GM23338 (cell line): ENCODE measurements around the gene LILRB5. TPM values are rescaled to one million over a fixed set of nuclear protein-coding genes. Genes with fewer than 3 reads are reported as not detected.
"Not testable (repeated sequence)": the region's sequence is repeated elsewhere in the genome, so short reads cannot be mapped to it uniquely, and the experiment has no call there.

Source experiments
- ATAC-seq: fragments of 200-7000 bp; cut with Tn5 transposase; 3 replicates; pipeline ENCODE4 v1.9.1; 2020
- DNase-seq: peaks from one replicate; pipeline ENCODE4 v3.0.0-alpha.2; 2015; ENCODE audit warnings: low spot score
- H2AFZ ChIP-seq: fragments of 200-600 bp; sonication (generic); 2 replicates; pipeline ENCODE4 v1.8.0; 2016; ENCODE audit warnings: antibody characterized with exemption, mild to moderate bottlenecking, moderate library complexity
- H3F3A ChIP-seq: fragments of 200-600 bp; sonication (generic); replicated peaks from 2 replicates; pipeline ENCODE4 v1.8.0; 2017; ENCODE audit warnings: antibody characterized with exemption, mixed run types, low read depth
- H3K27ac ChIP-seq: fragments of 200-600 bp; sonication (generic); 2 replicates; pipeline ENCODE4 v1.6.1; 2016; ENCODE audit warnings: low read depth
- H3K27me3 ChIP-seq: fragments of 200-600 bp; sonication (generic); 2 replicates; pipeline ENCODE4 v1.8.0; 2016; ENCODE audit warnings: mild to moderate bottlenecking, mixed run types, moderate library complexity; ENCODE audit not compliant: insufficient read depth
- H3K36me3 ChIP-seq: fragments of 200-600 bp; sonication (generic); 2 replicates; pipeline ENCODE4 v1.8.0; 2016; ENCODE audit warnings: mild to moderate bottlenecking; ENCODE audit not compliant: insufficient read depth
- H3K4me1 ChIP-seq: fragments of 200-600 bp; sonication (generic); 2 replicates; pipeline ENCODE4 v1.8.0; 2016; ENCODE audit warnings: mild to moderate bottlenecking, moderate library complexity; ENCODE audit not compliant: insufficient read depth
- H3K4me2 ChIP-seq: fragments of 200-600 bp; sonication (generic); 2 replicates; pipeline ENCODE4 v1.7.1; 2017; ENCODE audit warnings: mixed run types
- H3K4me3 ChIP-seq: fragments of 200-600 bp; sonication (generic); 2 replicates; pipeline ENCODE4 v1.6.1; 2016; ENCODE audit warnings: mixed run types
- H3K79me2 ChIP-seq: fragments of 200-600 bp; sonication (generic); replicated peaks from 2 replicates; pipeline ENCODE4 v1.8.0; 2017; ENCODE audit warnings: mild to moderate bottlenecking; ENCODE audit not compliant: insufficient read depth
- H3K9me2 ChIP-seq: fragments of 200-600 bp; sonication (generic); 2 replicates; pipeline ENCODE4 v1.8.0; 2017; ENCODE audit not compliant: insufficient read depth
- H4K20me1 ChIP-seq: fragments of 200-600 bp; sonication (generic); replicated peaks from 2 replicates; pipeline ENCODE4 v1.8.0; 2017; ENCODE audit warnings: mild to moderate bottlenecking; ENCODE audit not compliant: insufficient read depth
- H3K27ac Mint-ChIP-seq: 2 replicates; pipeline ENCODE4 v1.8.0; 2020; ENCODE audit warnings: inconsistent platforms, mild to moderate bottlenecking, moderate library complexity, mixed read lengths
- H3K27me3 Mint-ChIP-seq: 3 replicates; pipeline ENCODE4 v1.8.0; 2022; ENCODE audit warnings: low read depth, mild to moderate bottlenecking, moderate library complexity, mixed read lengths, inconsistent platforms; ENCODE audit not compliant: insufficient read depth, poor library complexity
- H3K36me3 Mint-ChIP-seq: 3 replicates; pipeline ENCODE4 v1.8.0; 2021; ENCODE audit warnings: low read depth, mild to moderate bottlenecking, inconsistent platforms, moderate library complexity, mixed read lengths
- H3K4me1 Mint-ChIP-seq: 3 replicates; pipeline ENCODE4 v1.8.0; 2020; ENCODE audit warnings: mild to moderate bottlenecking, inconsistent platforms, mixed read lengths
- H3K4me3 Mint-ChIP-seq: 3 replicates; pipeline ENCODE4 v1.8.0; 2021; ENCODE audit warnings: moderate library complexity, mild to moderate bottlenecking, inconsistent platforms, mixed read lengths
- H3K9me3 Mint-ChIP-seq: 3 replicates; pipeline ENCODE4 v1.8.0; 2020; ENCODE audit warnings: moderate library complexity, mild to moderate bottlenecking, inconsistent platforms, mixed read lengths
- EZH2 ChIP-seq: fragments of 200-600 bp; sonication (generic); IDR thresholded peaks from one replicate; pipeline ENCODE4 v1.8.0; 2017; ENCODE audit warnings: antibody characterized with exemption, mild to moderate bottlenecking, low read depth; ENCODE audit not compliant: unreplicated experiment
- EZH2phosphoT487 ChIP-seq: fragments of 200-600 bp; sonication (generic); IDR thresholded peaks from one replicate; pipeline ENCODE4 v1.8.1; 2018; ENCODE audit warnings: antibody characterized with exemption; ENCODE audit not compliant: unreplicated experiment
- JUNB ChIP-seq: IDR thresholded peaks from one replicate; pipeline ENCODE4 v1.6.1; 2016; ENCODE audit warnings: antibody characterized with exemption; ENCODE audit not compliant: unreplicated experiment
- NANOG ChIP-seq: IDR thresholded peaks from 2 replicates; pipeline ENCODE4 v1.6.1; 2016; ENCODE audit warnings: antibody characterized with exemption, borderline replicate concordance
- POLR2AphosphoS5 ChIP-seq: IDR thresholded peaks from 2 replicates; pipeline ENCODE4 v1.6.1; 2016; ENCODE audit warnings: antibody characterized with exemption, low read depth
- STAT1 ChIP-seq: IDR thresholded peaks from one replicate; pipeline ENCODE4 v1.6.1; 2016; ENCODE audit warnings: antibody characterized with exemption; ENCODE audit not compliant: unreplicated experiment
- ZNF114 ChIP-seq: fragments of 250-450 bp; sonication (Bioruptor Pico); IDR thresholded peaks from 2 replicates; pipeline ENCODE4 v1.5.0; 2020; ENCODE audit warnings: mild to moderate bottlenecking, moderate library complexity
- ZNF331 ChIP-seq: fragments of 250-450 bp; sonication (Bioruptor Pico); IDR thresholded peaks from 2 replicates; pipeline ENCODE4 v1.5.0; 2020; ENCODE audit warnings: low read depth, mild to moderate bottlenecking, moderate library complexity
- polyA plus RNA-seq: library from polyadenylated mRNA; unstranded; fragments of >200 nt; fragmentation: Nextera tagmentation; extraction: Ambion mirVana; gene quantifications from 2 replicates; pipeline ENCODE4 v1.2.1, GENCODE V29; 2016
- total RNA-seq: library from RNA; depleted of rRNA; stranded (reverse); fragments of >200 nt; shearing (Covaris generic); gene quantifications from 2 replicates; pipeline ENCODE4 v1.2.3, GENCODE V29; 2014
- TF ChIP-seq, protein P1 (sequence below), 2 experiments: fragments of 200-600 bp in 1 of 2; sonication (generic) in 1 of 2; conservative IDR thresholded peaks; 2 replicates each; pipeline versions ENCODE4 v1.5.1 to v1.6.1; 2016 to 2017; ENCODE audit warnings: antibody characterized with exemption in 2 of 2, low read depth in 2 of 2, mild to moderate bottlenecking in 2 of 2, moderate library complexity in 1 of 2
- TF ChIP-seq, protein P2 (sequence below): fragments of 250-450 bp; sonication (Bioruptor Pico); IDR thresholded peaks from 2 replicates; pipeline ENCODE4 v1.5.0; 2020; ENCODE audit warnings: mild to moderate bottlenecking, moderate library complexity
- TF ChIP-seq, protein P3 (sequence below): IDR thresholded peaks from 2 replicates; pipeline ENCODE4 v1.6.1; 2016; ENCODE audit warnings: antibody characterized with exemption

LILRB5 gene
- total and polyA plus RNA-seq, 2 experiments from 2014 or later, result not detected

DNA sequence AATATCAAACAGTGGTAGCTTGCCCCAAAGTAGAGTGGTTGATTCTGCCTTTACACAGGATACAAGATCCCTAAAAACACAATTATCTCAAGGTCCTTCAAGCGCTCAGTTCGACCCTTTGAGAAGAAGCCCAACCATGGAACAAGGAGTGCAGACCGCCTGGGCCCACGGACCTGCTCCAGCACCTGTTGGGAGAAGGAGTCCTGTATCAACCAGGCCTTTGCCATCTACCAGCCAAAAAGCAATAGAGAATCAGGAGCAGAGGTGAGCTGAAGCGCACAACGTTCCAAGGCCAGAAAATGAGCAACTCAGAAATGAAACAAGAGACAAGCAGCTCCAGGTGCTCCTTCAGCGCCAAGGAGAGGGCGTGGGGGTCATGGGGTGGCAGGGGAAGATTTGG lies 27.9 kb downstream of the LILRB5 start:
- Histone ChIP-seq H3F3A (no peaks in the 10 kb centered on the region), H4K20me1 (no peaks in the 10 kb centered on the region), H3K4me1 (no peaks in the 10 kb centered on the region), H3K4me2 (no peak overlapping the region), H3K27me3 (peaks cover 16% of the 10 kb centered on the region), H3K36me3 (no peaks in the 10 kb centered on the region), H2AFZ (no peak overlapping the region), H3K27ac (no peak overlapping the region), H3K79me2 (no peaks in the 10 kb centered on the region), H3K9me2 (0 out of 2 replicates have a peak, but pooled peaks cover 3% of the 10 kb centered on the region), H3K4me3 (no peak overlapping the region)
- Mint-ChIP-seq H3K9me3 (peaks cover 7% of the 10 kb centered on the region; the same call in 2 of the 3 replicates), H3K27me3 (peaks cover 13% of the 10 kb centered on the region), H3K36me3 (no peaks in the 10 kb centered on the region), H3K4me3 (no peak overlapping the region), H3K4me1 (no peaks in the 10 kb centered on the region; the same call in 2 of the 3 replicates), H3K27ac (no peak overlapping the region)
- no peak for DNase-seq
- no peak for TF ChIP-seq EZH2phosphoT487
- TF ChIP-seq ZNF114 (CRISPR knock-in tag), result no peak
- TF ChIP-seq POLR2AphosphoS5, result no peak
- TF ChIP-seq, protein P1, sequence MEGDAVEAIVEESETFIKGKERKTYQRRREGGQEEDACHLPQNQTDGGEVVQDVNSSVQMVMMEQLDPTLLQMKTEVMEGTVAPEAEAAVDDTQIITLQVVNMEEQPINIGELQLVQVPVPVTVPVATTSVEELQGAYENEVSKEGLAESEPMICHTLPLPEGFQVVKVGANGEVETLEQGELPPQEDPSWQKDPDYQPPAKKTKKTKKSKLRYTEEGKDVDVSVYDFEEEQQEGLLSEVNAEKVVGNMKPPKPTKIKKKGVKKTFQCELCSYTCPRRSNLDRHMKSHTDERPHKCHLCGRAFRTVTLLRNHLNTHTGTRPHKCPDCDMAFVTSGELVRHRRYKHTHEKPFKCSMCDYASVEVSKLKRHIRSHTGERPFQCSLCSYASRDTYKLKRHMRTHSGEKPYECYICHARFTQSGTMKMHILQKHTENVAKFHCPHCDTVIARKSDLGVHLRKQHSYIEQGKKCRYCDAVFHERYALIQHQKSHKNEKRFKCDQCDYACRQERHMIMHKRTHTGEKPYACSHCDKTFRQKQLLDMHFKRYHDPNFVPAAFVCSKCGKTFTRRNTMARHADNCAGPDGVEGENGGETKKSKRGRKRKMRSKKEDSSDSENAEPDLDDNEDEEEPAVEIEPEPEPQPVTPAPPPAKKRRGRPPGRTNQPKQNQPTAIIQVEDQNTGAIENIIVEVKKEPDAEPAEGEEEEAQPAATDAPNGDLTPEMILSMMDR (conservative IDR thresholded peaks at IDR 0.05; ENCODE audit: low read depth in 2 of 2), result no peak
- TF ChIP-seq STAT1, result no peak
- TF ChIP-seq, protein P2, sequence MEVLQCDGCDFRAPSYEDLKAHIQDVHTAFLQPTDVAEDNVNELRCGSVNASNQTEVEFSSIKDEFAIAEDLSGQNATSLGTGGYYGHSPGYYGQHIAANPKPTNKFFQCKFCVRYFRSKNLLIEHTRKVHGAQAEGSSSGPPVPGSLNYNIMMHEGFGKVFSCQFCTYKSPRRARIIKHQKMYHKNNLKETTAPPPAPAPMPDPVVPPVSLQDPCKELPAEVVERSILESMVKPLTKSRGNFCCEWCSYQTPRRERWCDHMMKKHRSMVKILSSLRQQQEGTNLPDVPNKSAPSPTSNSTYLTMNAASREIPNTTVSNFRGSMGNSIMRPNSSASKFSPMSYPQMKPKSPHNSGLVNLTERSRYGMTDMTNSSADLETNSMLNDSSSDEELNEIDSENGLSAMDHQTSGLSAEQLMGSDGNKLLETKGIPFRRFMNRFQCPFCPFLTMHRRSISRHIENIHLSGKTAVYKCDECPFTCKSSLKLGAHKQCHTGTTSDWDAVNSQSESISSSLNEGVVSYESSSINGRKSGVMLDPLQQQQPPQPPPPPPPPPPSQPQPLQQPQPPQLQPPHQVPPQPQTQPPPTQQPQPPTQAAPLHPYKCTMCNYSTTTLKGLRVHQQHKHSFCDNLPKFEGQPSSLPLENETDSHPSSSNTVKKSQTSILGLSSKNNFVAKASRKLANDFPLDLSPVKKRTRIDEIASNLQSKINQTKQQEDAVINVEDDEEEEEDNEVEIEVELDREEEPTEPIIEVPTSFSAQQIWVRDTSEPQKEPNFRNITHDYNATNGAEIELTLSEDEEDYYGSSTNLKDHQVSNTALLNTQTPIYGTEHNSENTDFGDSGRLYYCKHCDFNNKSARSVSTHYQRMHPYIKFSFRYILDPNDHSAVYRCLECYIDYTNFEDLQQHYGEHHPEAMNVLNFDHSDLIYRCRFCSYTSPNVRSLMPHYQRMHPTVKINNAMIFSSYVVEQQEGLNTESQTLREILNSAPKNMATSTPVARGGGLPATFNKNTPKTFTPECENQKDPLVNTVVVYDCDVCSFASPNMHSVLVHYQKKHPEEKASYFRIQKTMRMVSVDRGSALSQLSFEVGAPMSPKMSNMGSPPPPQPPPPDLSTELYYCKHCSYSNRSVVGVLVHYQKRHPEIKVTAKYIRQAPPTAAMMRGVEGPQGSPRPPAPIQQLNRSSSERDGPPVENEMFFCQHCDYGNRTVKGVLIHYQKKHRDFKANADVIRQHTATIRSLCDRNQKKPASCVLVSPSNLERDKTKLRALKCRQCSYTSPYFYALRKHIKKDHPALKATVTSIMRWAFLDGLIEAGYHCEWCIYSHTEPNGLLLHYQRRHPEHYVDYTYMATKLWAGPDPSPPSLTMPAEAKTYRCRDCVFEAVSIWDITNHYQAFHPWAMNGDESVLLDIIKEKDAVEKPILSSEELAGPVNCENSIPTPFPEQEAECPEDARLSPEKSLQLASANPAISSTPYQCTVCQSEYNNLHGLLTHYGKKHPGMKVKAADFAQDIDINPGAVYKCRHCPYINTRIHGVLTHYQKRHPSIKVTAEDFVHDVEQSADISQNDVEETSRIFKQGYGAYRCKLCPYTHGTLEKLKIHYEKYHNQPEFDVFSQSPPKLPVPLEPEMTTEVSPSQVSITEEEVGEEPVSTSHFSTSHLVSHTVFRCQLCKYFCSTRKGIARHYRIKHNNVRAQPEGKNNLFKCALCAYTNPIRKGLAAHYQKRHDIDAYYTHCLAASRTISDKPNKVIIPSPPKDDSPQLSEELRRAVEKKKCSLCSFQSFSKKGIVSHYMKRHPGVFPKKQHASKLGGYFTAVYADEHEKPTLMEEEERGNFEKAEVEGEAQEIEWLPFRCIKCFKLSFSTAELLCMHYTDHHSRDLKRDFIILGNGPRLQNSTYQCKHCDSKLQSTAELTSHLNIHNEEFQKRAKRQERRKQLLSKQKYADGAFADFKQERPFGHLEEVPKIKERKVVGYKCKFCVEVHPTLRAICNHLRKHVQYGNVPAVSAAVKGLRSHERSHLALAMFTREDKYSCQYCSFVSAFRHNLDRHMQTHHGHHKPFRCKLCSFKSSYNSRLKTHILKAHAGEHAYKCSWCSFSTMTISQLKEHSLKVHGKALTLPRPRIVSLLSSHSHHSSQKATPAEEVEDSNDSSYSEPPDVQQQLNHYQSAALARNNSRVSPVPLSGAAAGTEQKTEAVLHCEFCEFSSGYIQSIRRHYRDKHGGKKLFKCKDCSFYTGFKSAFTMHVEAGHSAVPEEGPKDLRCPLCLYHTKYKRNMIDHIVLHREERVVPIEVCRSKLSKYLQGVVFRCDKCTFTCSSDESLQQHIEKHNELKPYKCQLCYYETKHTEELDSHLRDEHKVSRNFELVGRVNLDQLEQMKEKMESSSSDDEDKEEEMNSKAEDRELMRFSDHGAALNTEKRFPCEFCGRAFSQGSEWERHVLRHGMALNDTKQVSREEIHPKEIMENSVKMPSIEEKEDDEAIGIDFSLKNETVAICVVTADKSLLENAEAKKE (CRISPR knock-in tag), result no peak
- TF ChIP-seq, protein P3, sequence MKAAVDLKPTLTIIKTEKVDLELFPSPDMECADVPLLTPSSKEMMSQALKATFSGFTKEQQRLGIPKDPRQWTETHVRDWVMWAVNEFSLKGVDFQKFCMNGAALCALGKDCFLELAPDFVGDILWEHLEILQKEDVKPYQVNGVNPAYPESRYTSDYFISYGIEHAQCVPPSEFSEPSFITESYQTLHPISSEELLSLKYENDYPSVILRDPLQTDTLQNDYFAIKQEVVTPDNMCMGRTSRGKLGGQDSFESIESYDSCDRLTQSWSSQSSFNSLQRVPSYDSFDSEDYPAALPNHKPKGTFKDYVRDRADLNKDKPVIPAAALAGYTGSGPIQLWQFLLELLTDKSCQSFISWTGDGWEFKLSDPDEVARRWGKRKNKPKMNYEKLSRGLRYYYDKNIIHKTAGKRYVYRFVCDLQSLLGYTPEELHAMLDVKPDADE, result no peak
- TF ChIP-seq EZH2, result no peak
- TF ChIP-seq JUNB, result no peak
- TF ChIP-seq ZNF331, result no peak
- TF ChIP-seq NANOG, result no peak
- ATAC-seq, result no peak

DNA sequence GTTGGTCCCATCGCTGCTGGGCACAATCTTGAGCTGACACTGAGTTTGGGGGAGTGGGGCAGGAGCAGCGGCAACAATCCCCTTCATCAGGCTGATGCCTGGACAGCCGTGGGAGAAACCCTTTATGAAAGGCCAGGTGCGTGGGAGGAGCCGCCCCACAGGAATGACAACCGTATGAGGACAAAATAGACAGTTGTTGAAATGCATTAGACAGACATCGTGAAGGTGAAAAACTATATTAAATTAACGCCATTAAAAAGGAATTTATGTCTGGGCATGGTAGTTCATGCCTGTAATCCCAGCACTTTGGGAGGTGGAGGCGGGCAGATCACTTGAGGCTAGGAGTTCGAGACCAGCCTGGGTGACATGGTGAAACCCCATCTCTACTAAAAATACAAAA lies 32.5 kb downstream of the LILRB5 start:
- H3K4me1 Mint-ChIP-seq, H3K4me2 ChIP-seq, H3K79me2 ChIP-seq, H3K36me3 Mint-ChIP-seq, H3F3A ChIP-seq, H3K27ac Mint-ChIP-seq, H3K9me2 ChIP-seq, H3K4me3 Mint-ChIP-seq, DNase-seq, H3K27me3 Mint-ChIP-seq, H3K9me3 Mint-ChIP-seq, ATAC-seq, H2AFZ ChIP-seq, H4K20me1 ChIP-seq, H3K27ac ChIP-seq, H3K4me3 ChIP-seq, H3K27me3 ChIP-seq, H3K4me1 ChIP-seq, H3K36me3 ChIP-seq: not testable (repeated sequence)

DNA sequence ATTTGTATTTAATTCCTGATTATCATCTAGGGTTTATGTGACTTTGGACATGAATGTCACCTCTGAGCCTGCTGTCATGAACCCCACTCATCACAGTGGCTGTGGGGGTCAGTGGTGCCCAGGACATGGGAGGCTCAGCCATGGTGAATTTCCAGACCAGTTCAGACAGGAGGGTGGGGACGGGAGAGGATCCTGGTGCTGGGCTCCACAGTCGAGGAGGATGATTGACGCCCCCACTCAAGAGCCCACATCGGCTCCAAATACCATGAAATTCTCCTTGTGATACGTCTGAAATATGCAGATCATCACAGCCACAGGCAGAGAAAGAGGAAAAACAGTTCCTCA lies 33.2 kb downstream of the LILRB5 start:
- not testable (repeated sequence) for DNase-seq, ATAC-seq, H3K36me3 Mint-ChIP-seq, H3K27ac ChIP-seq, H3K4me3 ChIP-seq, H2AFZ ChIP-seq, H3K4me1 Mint-ChIP-seq, H3K4me3 Mint-ChIP-seq, H3K4me2 ChIP-seq, H3K27ac Mint-ChIP-seq, H3K27me3 Mint-ChIP-seq, H3K4me1 ChIP-seq, H3K9me2 ChIP-seq, H3K27me3 ChIP-seq, H3K9me3 Mint-ChIP-seq, H3K36me3 ChIP-seq, H4K20me1 ChIP-seq, H3K79me2 ChIP-seq, H3F3A ChIP-seq
